Mesodermal cell (in vitro differentiated cells): ENCODE data around the gene SMR3A. TPM values are rescaled to one million over a fixed set of nuclear protein-coding genes. Genes with fewer than 3 reads are reported as not detected.

Source experiments
- H3K27ac ChIP-seq: 2 replicates; pipeline ENCODE4 v1.7.0; 2013; ENCODE audit warnings: mild to moderate bottlenecking, low read depth, low read length, moderate library complexity; ENCODE audit not compliant: severe bottlenecking
- H3K36me3 ChIP-seq: 2 replicates; pipeline ENCODE4 v1.7.1; 2013; ENCODE audit warnings: mild to moderate bottlenecking, low read length, moderate library complexity; ENCODE audit not compliant: control insufficient read depth, insufficient read depth
- H3K4me1 ChIP-seq: one replicate; pipeline ENCODE4 v1.7.1; 2013; ENCODE audit warnings: mild to moderate bottlenecking, low read length; ENCODE audit not compliant: insufficient read depth, control insufficient read depth, poor library complexity, severe bottlenecking
- H3K4me3 ChIP-seq: 2 replicates; pipeline ENCODE4 v1.7.0; 2013; ENCODE audit warnings: low read length, control low read depth, mild to moderate bottlenecking; ENCODE audit not compliant: insufficient read depth, poor library complexity, severe bottlenecking; ENCODE audit errors: extremely low read depth
- H3K9me3 ChIP-seq: 2 replicates; pipeline ENCODE4 v1.7.1; 2013; ENCODE audit warnings: mild to moderate bottlenecking, low read length, moderate library complexity; ENCODE audit not compliant: control insufficient read depth
- WGBS, 2 experiments: methylation state at CpG; one replicate each; pipeline ENCODE4 v1.1.5; 2013; ENCODE audit warnings: missing lambda C conversion rate in 2 of 2; ENCODE audit not compliant: insufficient coverage in 2 of 2; 5-methylcytosine and 5-hydroxymethylcytosine counted together
- polyA plus RNA-seq, 2 experiments: library from polyadenylated mRNA; stranded (reverse); fragments of 50-300 nt; gene quantifications; one replicate each; pipeline ENCODE4 v1.2.3, GENCODE V29; 2013

Gene SMR3A
- not detected for polyA plus RNA-seq (2013, experiment 1 of 2)
- polyA plus RNA-seq (2013, experiment 2 of 2): not detected

GRCh38 chr4:70360460-70360859 is at the start of gene SMR3A:
Gene SMR3A (plus strand): TSS chr4:70360760. CDS start chr4:70362116, 1,356 bp downstream.
- Histone ChIP-seq H3K36me3 (no peaks in the 10 kb centered on the region), H3K4me3 (no peak within 1 kb of the TSS)
- 77 to 100% methylated on average over 2 of the region's 3 CpGs for WGBS, 2 experiments

GRCh38 chr4:70313736-70314135 is 46.8 kb upstream of the SMR3A start:
- Histone ChIP-seq H3K9me3 (no peaks in the 10 kb centered on the region), H3K4me1 (no peaks in the 10 kb centered on the region), H3K27ac (no peak overlapping the region), H3K4me3 (no peak overlapping the region), H3K36me3 (no peaks in the 10 kb centered on the region)

More at GRCh38 chr4:70360460-70360859, at the start of gene SMR3A:
- Histone ChIP-seq H3K9me3 (no peaks in the 10 kb centered on the region), H3K27ac (no peak within 1 kb of the TSS), H3K4me1 (no peaks in the 10 kb centered on the region)

GRCh38 chr4:70315928-70316327 is 44.6 kb upstream of the SMR3A start:
- no peak overlapping the region for H3K27ac ChIP-seq
- H3K9me3 ChIP-seq: no peaks in the 10 kb centered on the region
- H3K36me3 ChIP-seq: no peaks in the 10 kb centered on the region
- H3K4me3 ChIP-seq: no peak overlapping the region
- WGBS, 2 experiments: 17 to 50% methylated on average over 1 of the region's 1 CpG
- no peaks in the 10 kb centered on the region for H3K4me1 ChIP-seq

DNA sequence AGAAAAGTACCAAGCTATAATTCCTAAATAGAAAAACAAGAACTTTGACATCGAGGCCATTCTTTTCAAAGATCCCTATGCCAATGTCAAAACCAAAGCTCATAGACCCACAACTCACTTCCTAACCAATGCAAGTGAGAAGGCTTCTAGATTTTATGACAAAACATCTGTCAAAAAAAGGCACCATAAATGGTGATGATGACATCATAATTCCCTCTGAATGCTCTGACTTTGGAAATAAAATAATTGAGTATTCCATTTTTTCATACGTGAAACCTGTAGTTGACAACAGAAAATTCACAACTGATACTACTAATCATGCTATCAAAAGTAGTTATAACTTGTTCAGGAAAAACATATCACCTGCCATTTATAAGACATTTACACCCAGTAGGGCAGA is 34.5 kb upstream of the SMR3A start:
- H3K36me3 ChIP-seq: no peaks in the 10 kb centered on the region
- no peaks in the 10 kb centered on the region for H3K4me1 ChIP-seq
- no peaks in the 10 kb centered on the region for H3K9me3 ChIP-seq
- no peak overlapping the region for H3K27ac ChIP-seq
- no CpG with 5 or more reads among the region's 2 CpGs for WGBS, 2 experiments
- no peak overlapping the region for H3K4me3 ChIP-seq

DNA sequence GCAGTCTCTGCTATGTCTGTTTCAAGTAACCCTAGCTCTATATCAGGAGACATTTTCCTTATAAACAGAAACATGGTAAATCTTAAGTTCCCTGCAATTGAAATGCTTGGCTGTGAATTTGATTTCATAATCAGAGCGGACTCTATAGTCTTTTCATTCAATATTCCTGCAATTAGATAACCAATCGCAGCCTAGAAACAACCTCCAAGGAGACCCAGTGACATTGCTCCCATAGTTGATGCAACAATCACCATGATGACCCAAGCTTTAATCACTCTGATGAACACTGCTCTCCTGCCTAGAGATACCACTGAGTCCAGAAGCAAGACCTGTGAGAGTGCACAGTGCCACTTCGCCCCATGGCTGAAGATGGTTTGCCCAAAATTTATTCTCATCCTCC is 25.9 kb upstream of the SMR3A start, which contains the start of gene CABS1:
Gene CABS1 (plus strand): TSS at position 301 of the 400 bp plus-strand sequence. CDS start 59 bp downstream, at position 360.
- Histone ChIP-seq H3K9me3 (no peaks in the 10 kb centered on the region), H3K4me1 (no peaks in the 10 kb centered on the region), H3K27ac (no peak within 1 kb of the TSS), H3K36me3 (no peaks in the 10 kb centered on the region), H3K4me3 (no peak within 1 kb of the TSS)
- 96 to 100% methylated on average over 3 of the region's 3 CpGs for WGBS, 2 experiments

GRCh38 chr4:70336043-70336442 is 24.5 kb upstream of the SMR3A start:
- no peak overlapping the region for H3K4me3 ChIP-seq
- no peaks in the 10 kb centered on the region for H3K9me3 ChIP-seq
- WGBS, 2 experiments: 92% methylated on average over 2 of the region's 5 CpGs; no CpG with 5 or more reads in 1 of the 2 experiments
- no peak overlapping the region for H3K27ac ChIP-seq
- no peaks in the 10 kb centered on the region for H3K36me3 ChIP-seq
- no peaks in the 10 kb centered on the region for H3K4me1 ChIP-seq

DNA sequence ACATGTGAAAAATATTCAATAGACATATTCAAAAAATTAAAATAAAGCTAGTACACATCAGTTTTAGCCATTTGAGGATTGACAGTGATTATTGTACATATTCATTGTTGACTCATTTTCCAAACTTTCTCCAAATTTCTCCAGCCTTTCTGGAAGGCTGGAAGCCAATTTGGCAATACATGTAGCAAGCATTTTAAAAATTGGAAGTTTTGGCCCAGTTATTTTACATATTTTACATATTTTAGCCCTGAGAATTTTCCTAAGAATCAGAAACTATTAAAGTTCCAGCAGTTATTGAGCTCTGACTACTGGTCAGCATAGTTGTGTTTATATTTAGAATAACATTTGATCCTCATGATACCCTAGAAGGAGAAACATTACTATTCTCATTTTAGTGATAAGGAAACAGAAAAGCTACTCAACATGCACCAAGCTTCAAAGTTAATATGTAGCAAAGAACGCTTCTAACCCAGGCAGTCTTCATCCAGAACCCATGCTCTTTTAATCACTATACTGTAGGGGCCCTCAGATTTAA is 22.6 kb upstream of the SMR3A start:
- no peak overlapping the region for H3K27ac ChIP-seq
- H3K4me1 ChIP-seq: no peaks in the 10 kb centered on the region
- no peak overlapping the region for H3K4me3 ChIP-seq
- no CpG with 5 or more reads among the region's 1 CpG for WGBS, 2 experiments
- no peaks in the 10 kb centered on the region for H3K36me3 ChIP-seq
- no peaks in the 10 kb centered on the region for H3K9me3 ChIP-seq

DNA sequence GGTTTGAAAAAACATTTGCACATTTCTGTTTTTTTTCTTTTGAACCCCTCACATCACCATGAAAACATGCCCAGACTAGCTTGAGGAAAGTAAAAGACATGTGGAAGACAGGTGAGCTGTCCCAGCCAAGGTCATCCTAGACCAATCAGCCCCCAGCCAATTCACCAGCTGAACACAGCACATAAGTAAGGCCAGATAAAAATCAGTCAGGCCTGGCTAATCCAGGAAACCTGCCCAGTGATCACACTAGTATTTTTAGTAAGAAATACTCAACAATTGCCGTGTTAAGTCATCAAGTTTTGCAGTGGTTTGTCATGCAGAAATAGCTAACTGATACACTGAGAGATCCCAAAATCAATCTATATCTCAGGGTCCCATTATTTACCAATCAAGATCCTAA is 4.4 kb upstream of the SMR3A start:
- no peaks in the 10 kb centered on the region for H3K36me3 ChIP-seq
- H3K27ac ChIP-seq: no peak overlapping the region
- no peaks in the 10 kb centered on the region for H3K4me1 ChIP-seq
- H3K9me3 ChIP-seq: no peaks in the 10 kb centered on the region
- 89 to 100% methylated on average over 1 of the region's 1 CpG for WGBS, 2 experiments
- H3K4me3 ChIP-seq: no peak overlapping the region

- no peak overlapping the region for H3K27ac ChIP-seq
- no peaks in the 10 kb centered on the region for H3K4me1 ChIP-seq
- no CpG with 5 or more reads among the region's 3 CpGs for WGBS, 2 experiments
- no peak overlapping the region for H3K4me3 ChIP-seq
- no peaks in the 10 kb centered on the region for H3K36me3 ChIP-seq
- no peaks in the 10 kb centered on the region for H3K9me3 ChIP-seq
These were observed 1.4 kb upstream of the SMR3A start for GRCh38 chr4:70359115-70359661.

GRCh38 chr4:70364002-70364401 is 3.4 kb downstream of the SMR3A start:
- H3K27ac ChIP-seq: no peak overlapping the region
- no peaks in the 10 kb centered on the region for H3K9me3 ChIP-seq
- H3K4me3 ChIP-seq: no peak overlapping the region
- 95 to 97% methylated on average over 5 of the region's 5 CpGs for WGBS, 2 experiments
- H3K4me1 ChIP-seq: no peaks in the 10 kb centered on the region
- H3K36me3 ChIP-seq: no peaks in the 10 kb centered on the region

GRCh38 chr4:70365479-70365878 is 4.9 kb downstream of the SMR3A start:
- H3K27ac ChIP-seq: no peak overlapping the region
- no peaks in the 10 kb centered on the region for H3K36me3 ChIP-seq
- 80% methylated on average over 1 of the region's 2 CpGs; no CpG with 5 or more reads in 1 of the 2 experiments for WGBS, 2 experiments
- H3K9me3 ChIP-seq: no peaks in the 10 kb centered on the region
- H3K4me1 ChIP-seq: no peaks in the 10 kb centered on the region
- H3K4me3 ChIP-seq: no peak overlapping the region
